OCI-LY1 (cell line): ENCODE measurements around the gene ITPK1.

ENCODE experiments used
- H2AFZ ChIP-seq: fragments of 200-600 bp; sonication (generic), shearing (Covaris generic); 2 replicates; pipeline ENCODE4 v1.6.0; 2014; ENCODE audit warnings: antibody characterized with exemption, mild to moderate bottlenecking, low read length
- H3F3A ChIP-seq: fragments of 200-600 bp; sonication (generic), shearing (Covaris generic); 2 replicates; pipeline ENCODE4 v1.6.0; 2014; ENCODE audit warnings: mild to moderate bottlenecking, antibody characterized with exemption, low read length, moderate library complexity; ENCODE audit not compliant: insufficient read depth
- H3K27ac ChIP-seq: fragments of 200-600 bp; sonication (generic); 2 replicates; pipeline ENCODE4 v1.5.1; 2014; ENCODE audit warnings: low read length, mixed run types, mild to moderate bottlenecking, low read depth; ENCODE audit not compliant: poor library complexity, severe bottlenecking
- H3K27me3 ChIP-seq: fragments of 200-600 bp; sonication (generic); 2 replicates; pipeline ENCODE4 v1.6.0; 2014; ENCODE audit warnings: antibody characterized with exemption, mild to moderate bottlenecking, low read length, moderate library complexity; ENCODE audit not compliant: insufficient read depth
- H3K36me3 ChIP-seq: fragments of 200-600 bp; sonication (generic); 2 replicates; pipeline ENCODE4 v1.6.1; 2014; ENCODE audit warnings: mild to moderate bottlenecking, antibody characterized with exemption, low read length, moderate library complexity, mixed read lengths; ENCODE audit not compliant: insufficient read depth
- H3K4me1 ChIP-seq: fragments of 200-600 bp; sonication (generic); 2 replicates; pipeline ENCODE4 v1.5.1; 2014; ENCODE audit warnings: mild to moderate bottlenecking, low read length, moderate library complexity; ENCODE audit not compliant: insufficient read depth, severe bottlenecking
- H3K4me2 ChIP-seq: fragments of 200-600 bp; sonication (generic), shearing (Covaris generic); 2 replicates; pipeline ENCODE4 v1.6.1; 2014; ENCODE audit warnings: low read length
- H3K4me3 ChIP-seq: fragments of 200-600 bp; sonication (generic); 2 replicates; pipeline ENCODE4 v1.5.1; 2014; ENCODE audit warnings: low read length, low read depth, mild to moderate bottlenecking, mixed read lengths; ENCODE audit not compliant: poor library complexity, severe bottlenecking
- H3K79me2 ChIP-seq: fragments of 200-600 bp; shearing (Covaris generic); 2 replicates; pipeline ENCODE4 v1.6.1; 2016; ENCODE audit warnings: mixed run types, low read length, mixed read lengths; ENCODE audit not compliant: insufficient read depth
- H3K9ac ChIP-seq: fragments of 200-600 bp; sonication (generic), shearing (Covaris generic); 2 replicates; pipeline ENCODE4 v1.6.1; 2014; ENCODE audit warnings: mild to moderate bottlenecking, low read length, mixed read lengths
- H3K9me2 ChIP-seq: fragments of 200-600 bp; sonication (generic), shearing (Covaris generic); 2 replicates; pipeline ENCODE4 v1.6.1; 2014; ENCODE audit warnings: low read depth, mild to moderate bottlenecking, low read length, mixed read lengths
- H3K9me3 ChIP-seq: fragments of 200-600 bp; shearing (Covaris generic); 2 replicates; pipeline ENCODE4 v1.6.1; 2014; ENCODE audit warnings: low read length, mixed read lengths
- H4K20me1 ChIP-seq: fragments of 200-600 bp; sonication (generic), shearing (Covaris generic); 2 replicates; pipeline ENCODE4 v1.6.0; 2016; ENCODE audit warnings: mild to moderate bottlenecking, low read length; ENCODE audit not compliant: insufficient read depth
- CTCF ChIP-seq: fragments of 200-600 bp; sonication (generic), shearing (Covaris generic); IDR thresholded peaks from 2 replicates; pipeline ENCODE4 v1.5.1; 2017; ENCODE audit warnings: mild to moderate bottlenecking, antibody characterized with exemption, low read length, moderate library complexity, mixed read lengths
- EZH2 ChIP-seq: fragments of 200-600 bp; sonication (generic), shearing (Covaris generic); IDR thresholded peaks from 2 replicates; pipeline ENCODE4 v1.8.0; 2017; ENCODE audit warnings: borderline replicate concordance, mixed run types, mild to moderate bottlenecking, antibody characterized with exemption, low read length, moderate library complexity, mixed read lengths

ITPK1 gene

GRCh38 chr14:93136009-93136408, 20.3 kb upstream of the ITPK1 start:
- Histone ChIP-seq H3K4me3 (no peak overlapping the region), H3K4me1 (no peaks in the 10 kb centered on the region), H2AFZ (no peak overlapping the region), H4K20me1 (no peaks in the 10 kb centered on the region), H3K27ac (no peak overlapping the region), H3K9me2 (no peaks in the 10 kb centered on the region), H3K9me3 (no peaks in the 10 kb centered on the region), H3K36me3 (no peaks in the 10 kb centered on the region), H3F3A (no peaks in the 10 kb centered on the region), H3K27me3 (no peaks in the 10 kb centered on the region; the same call in 1 of the 2 replicates), H3K79me2 (no peaks in the 10 kb centered on the region), H3K4me2 (no peak overlapping the region), H3K9ac (no peak overlapping the region)
- TF ChIP-seq EZH2 (no peak), CTCF (no peak)

GRCh38 chr14:93135399-93135798, 19.7 kb upstream of the ITPK1 start:
- H3K9ac ChIP-seq, result no peak overlapping the region
- no peaks in the 10 kb centered on the region for H3K4me1 ChIP-seq

GRCh38 chr14:93133464-93133863, 17.7 kb upstream of the ITPK1 start:
- no peaks in the 10 kb centered on the region for H4K20me1 ChIP-seq
- H3K9me3 ChIP-seq, result no peaks in the 10 kb centered on the region
- H3K79me2 ChIP-seq, result no peaks in the 10 kb centered on the region
- H3K4me2 ChIP-seq, result no peak overlapping the region
- H2AFZ ChIP-seq, result no peak overlapping the region
- H3K27me3 ChIP-seq, result no peaks in the 10 kb centered on the region; the same call in 1 of the 2 replicates
- H3K9ac ChIP-seq, result no peak overlapping the region
- H3K9me2 ChIP-seq, result no peaks in the 10 kb centered on the region
- no peak overlapping the region for H3K4me3 ChIP-seq
- no peaks in the 10 kb centered on the region for H3K36me3 ChIP-seq
- no peaks in the 10 kb centered on the region for H3K4me1 ChIP-seq
- TF ChIP-seq EZH2, result no peak
- TF ChIP-seq CTCF, result no peak
- H3F3A ChIP-seq, result no peaks in the 10 kb centered on the region
- no peak overlapping the region for H3K27ac ChIP-seq

More at GRCh38 chr14:93135399-93135798, 19.7 kb upstream of the ITPK1 start:
- Histone ChIP-seq H4K20me1 (no peaks in the 10 kb centered on the region), H3K9me3 (no peaks in the 10 kb centered on the region), H3K4me2 (no peak overlapping the region), H2AFZ (no peak overlapping the region), H3K9me2 (no peaks in the 10 kb centered on the region), H3K27me3 (no peaks in the 10 kb centered on the region; the same call in 1 of the 2 replicates), H3F3A (no peaks in the 10 kb centered on the region), H3K36me3 (no peaks in the 10 kb centered on the region), H3K27ac (no peak overlapping the region), H3K4me3 (no peak overlapping the region), H3K79me2 (no peaks in the 10 kb centered on the region)
- no peak for TF ChIP-seq EZH2
- no peak for TF ChIP-seq CTCF
